ENCODE data around the gene ABCF2. TPM values are rescaled to one million over a fixed set of nuclear protein-coding genes. Genes with fewer than 3 reads are reported as not detected.

The ABCF2 gene
- total and polyA plus RNA-seq, 2 of the 13 experiments (the other 11 are each of a cell fraction or from before 2014, with no cell fraction given) = 16.3 to 42.5 TPM

DNA sequence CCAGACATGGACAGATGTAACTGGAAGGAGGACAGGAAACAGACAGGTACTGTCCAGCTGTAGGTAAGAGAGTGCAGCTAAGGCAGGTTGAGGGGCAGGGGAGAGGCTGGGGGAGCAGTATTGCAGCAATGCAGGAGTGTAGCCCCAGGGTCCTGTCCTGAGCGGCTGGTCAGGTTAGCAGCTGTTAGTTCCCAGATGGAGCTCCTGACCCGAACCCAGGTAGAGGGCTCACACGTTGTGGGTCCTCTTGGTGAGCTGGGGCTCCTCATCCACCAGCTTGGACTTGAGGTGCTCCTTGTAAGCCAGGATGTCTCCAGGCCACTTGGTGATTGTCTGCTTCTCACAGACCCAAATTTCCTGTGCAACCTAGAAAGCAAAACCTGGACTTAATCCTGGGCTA, 13.2 kb downstream of the ABCF2 start (continued):
- TF ChIP-seq, protein P1, sequence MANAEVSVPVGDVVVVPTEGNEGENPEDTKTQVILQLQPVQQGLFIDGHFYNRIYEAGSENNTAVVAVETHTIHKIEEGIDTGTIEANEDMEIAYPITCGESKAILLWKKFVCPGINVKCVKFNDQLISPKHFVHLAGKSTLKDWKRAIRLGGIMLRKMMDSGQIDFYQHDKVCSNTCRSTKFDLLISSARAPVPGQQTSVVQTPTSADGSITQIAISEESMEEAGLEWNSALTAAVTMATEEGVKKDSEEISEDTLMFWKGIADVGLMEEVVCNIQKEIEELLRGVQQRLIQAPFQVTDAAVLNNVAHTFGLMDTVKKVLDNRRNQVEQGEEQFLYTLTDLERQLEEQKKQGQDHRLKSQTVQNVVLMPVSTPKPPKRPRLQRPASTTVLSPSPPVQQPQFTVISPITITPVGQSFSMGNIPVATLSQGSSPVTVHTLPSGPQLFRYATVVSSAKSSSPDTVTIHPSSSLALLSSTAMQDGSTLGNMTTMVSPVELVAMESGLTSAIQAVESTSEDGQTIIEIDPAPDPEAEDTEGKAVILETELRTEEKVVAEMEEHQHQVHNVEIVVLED (CRISPR knock-in tag; IDR thresholded peaks at IDR 0.05; ENCODE audit: borderline replicate concordance) = no peak
- TF ChIP-seq SRSF9 (IDR thresholded peaks at IDR 0.05; ENCODE audit: borderline replicate concordance, insufficient read depth, low read depth, low read length, poor library complexity, severe bottlenecking) (no peak), PHF20 (CRISPR knock-in tag; IDR thresholded peaks at IDR 0.05) (no peak), ZNF879 (CRISPR knock-in tag; IDR thresholded peaks at IDR 0.05) (no peak), POGZ (CRISPR knock-in tag; IDR thresholded peaks at IDR 0.05) (no peak), ZNF564 (CRISPR knock-in tag; IDR thresholded peaks at IDR 0.05) (no peak), MED8 (CRISPR knock-in tag; IDR thresholded peaks at IDR 0.05; ENCODE audit: insufficient replicate concordance) (no peak), MAZ (IDR thresholded peaks at IDR 0.05; ENCODE audit: borderline replicate concordance, low read depth, low read length) (no peak), MAZ (CRISPR knock-in tag; IDR thresholded peaks at IDR 0.05; ENCODE audit: low read depth) (no peak), SRSF4 (IDR thresholded peaks at IDR 0.05; ENCODE audit: low read depth, low read length, poor library complexity, severe bottlenecking) (no peak)
- TF ChIP-seq, protein P2, sequence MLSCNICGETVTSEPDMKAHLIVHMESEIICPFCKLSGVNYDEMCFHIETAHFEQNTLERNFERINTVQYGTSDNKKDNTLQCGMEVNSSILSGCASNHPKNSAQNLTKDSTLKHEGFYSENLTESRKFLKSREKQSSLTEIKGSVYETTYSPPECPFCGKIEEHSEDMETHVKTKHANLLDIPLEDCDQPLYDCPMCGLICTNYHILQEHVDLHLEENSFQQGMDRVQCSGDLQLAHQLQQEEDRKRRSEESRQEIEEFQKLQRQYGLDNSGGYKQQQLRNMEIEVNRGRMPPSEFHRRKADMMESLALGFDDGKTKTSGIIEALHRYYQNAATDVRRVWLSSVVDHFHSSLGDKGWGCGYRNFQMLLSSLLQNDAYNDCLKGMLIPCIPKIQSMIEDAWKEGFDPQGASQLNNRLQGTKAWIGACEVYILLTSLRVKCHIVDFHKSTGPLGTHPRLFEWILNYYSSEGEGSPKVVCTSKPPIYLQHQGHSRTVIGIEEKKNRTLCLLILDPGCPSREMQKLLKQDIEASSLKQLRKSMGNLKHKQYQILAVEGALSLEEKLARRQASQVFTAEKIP (CRISPR knock-in tag; IDR thresholded peaks at IDR 0.05; ENCODE audit: borderline replicate concordance) = no peak
- TF ChIP-seq, protein P3, sequence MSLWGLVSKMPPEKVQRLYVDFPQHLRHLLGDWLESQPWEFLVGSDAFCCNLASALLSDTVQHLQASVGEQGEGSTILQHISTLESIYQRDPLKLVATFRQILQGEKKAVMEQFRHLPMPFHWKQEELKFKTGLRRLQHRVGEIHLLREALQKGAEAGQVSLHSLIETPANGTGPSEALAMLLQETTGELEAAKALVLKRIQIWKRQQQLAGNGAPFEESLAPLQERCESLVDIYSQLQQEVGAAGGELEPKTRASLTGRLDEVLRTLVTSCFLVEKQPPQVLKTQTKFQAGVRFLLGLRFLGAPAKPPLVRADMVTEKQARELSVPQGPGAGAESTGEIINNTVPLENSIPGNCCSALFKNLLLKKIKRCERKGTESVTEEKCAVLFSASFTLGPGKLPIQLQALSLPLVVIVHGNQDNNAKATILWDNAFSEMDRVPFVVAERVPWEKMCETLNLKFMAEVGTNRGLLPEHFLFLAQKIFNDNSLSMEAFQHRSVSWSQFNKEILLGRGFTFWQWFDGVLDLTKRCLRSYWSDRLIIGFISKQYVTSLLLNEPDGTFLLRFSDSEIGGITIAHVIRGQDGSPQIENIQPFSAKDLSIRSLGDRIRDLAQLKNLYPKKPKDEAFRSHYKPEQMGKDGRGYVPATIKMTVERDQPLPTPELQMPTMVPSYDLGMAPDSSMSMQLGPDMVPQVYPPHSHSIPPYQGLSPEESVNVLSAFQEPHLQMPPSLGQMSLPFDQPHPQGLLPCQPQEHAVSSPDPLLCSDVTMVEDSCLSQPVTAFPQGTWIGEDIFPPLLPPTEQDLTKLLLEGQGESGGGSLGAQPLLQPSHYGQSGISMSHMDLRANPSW (CRISPR knock-in tag; IDR thresholded peaks at IDR 0.05; ENCODE audit: borderline replicate concordance) = no peak
